ENCODE measurements around the gene HIC1. TPM values are rescaled to one million over a fixed set of nuclear protein-coding genes. Genes with fewer than 3 reads are reported as not detected.

HIC1 gene
- total RNA-seq, 2 donors from 2014 or later = 4.8 to 12.8 TPM

DNA sequence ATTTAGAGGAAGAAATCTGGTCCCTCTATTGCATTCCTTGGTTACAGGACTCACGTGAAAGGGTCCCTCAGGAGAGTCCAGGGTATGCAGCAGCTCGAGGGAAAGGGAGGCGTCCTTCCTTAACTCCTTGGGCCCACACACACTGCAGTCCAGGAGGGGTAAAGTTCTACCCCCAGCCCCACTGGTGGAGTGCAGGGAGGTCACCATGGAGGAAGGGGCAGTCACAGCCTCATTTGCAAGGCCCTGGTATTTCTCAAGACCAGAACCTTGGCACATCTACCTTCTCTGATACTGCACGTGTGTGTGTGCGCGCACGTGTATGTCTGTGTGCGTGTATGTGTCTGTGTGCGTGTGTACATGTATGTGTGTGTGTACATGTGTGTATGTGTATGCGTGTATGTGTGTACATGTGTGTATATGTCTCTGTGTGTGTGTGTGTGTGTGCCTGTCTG lies 11.1 kb downstream of the HIC1 start:
- no peak for DNase-seq
- intact Hi-C loops (cut with DNase I, micrococcal nuclease) = no loop called here
- ATAC-seq = no peak

DNA sequence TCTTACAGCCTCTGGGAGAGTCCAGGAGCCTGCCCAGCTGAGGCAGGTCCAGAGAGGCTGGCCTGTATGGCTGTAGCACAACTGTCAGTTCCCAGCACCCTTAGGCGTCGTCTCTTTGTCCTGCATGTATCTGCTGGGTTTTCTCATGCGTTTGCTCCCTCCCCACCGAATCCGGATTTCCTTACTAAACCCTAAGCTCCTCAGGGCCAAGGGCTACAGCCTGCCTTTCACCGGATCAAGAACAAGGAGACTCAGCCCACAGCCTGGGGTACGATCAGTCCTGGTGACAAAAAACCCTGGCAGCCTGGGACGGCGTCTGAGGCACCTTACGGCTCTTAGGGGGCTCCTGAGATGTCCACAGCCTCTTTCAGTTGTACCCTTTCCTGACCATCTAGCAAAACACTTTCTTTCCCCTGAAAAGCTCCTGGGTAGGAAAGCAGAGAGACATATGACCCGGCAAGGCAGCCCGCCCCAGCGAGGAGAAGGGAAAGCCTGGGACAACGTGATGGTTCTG lies 12.2 kb downstream of the HIC1 start:
- ATAC-seq = no peak
- DNase-seq = no peak
- intact Hi-C loops (cut with DNase I, micrococcal nuclease) = no loop called here

DNA sequence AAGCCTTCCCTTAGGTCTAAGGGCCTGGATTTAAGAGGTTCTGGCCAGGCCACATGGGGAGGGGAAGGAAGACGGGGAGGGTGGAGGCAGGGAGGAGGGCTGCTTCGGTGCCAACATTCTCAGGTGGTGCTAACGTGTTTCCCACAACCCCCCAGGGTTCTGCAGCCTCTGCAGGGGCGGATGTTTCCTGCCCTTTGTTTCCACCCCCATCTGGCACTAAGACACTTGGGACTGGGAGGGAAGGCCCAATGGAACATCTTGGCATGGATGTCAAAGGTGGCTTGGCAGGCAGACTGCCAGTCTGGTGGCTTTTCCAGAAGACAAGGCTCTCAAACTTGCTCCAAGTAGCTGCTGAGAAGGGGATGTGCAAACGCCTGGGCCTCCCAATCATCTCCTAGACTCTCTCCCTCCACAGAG lies 12.7 kb downstream of the HIC1 start:
- intact Hi-C loops (cut with DNase I, micrococcal nuclease) = no loop called here
- DNase-seq = peak in 1 of 2 donors; percentile 5

DNA sequence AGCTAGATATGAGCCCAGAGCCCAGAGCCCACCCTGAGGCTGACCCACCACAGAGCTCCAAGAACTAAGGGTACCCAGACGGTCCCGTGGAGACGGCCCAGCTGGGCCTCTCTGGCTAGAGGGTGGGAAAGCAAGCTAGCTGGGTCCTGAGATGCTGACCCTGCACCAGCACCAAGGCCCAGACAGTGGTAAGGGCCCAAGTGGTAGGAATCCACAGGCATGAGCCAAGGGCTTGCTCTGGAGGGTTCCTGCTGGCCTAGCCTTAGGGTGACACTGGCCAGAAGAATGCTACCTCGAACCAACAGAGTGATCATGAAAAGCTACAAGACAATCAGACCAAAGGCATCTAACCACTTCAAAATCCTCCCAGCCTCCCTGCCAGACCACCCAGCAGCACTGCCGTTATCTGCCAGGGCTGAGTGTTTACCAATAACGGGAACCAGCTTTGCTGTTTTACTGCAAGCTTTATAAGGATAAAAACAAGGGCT lies 13.2 kb downstream of the HIC1 start:
- ATAC-seq (no peak), DNase-seq (no peak)
- intact Hi-C loops (cut with DNase I, micrococcal nuclease) = no loop called here

More for the DNA sequence above, 12.7 kb downstream of the HIC1 start:
- ATAC-seq = no peak

DNA sequence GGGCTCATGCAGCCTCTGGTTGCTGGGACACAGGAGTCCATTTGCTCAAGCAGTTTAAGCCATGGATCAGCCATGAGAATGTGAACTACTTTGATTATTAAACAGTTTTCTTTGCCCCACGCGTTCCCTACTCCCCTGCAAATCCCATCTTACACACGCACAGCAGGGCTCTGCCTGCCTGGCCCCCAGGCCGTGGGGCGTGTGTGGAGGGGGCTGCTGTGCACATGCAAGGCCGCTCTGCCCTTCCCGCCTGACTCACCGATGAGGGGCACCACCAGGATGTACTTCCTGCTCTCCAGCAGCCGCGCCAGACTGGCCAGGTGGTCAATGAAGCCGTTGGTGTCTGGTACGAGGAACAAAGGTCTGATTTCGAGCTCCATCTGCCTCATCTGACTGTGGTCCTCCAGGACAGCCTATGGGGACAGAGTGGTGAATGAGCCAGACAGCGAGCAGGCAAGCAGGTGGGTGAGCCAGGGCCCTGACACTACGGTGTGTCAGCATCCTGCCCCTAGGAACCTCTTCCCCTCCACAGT lies 13.7 kb downstream of the HIC1 start:
- DNase-seq = no peak
- intact Hi-C loops (cut with DNase I, micrococcal nuclease) = no loop called here
- ATAC-seq = no peak

DNA sequence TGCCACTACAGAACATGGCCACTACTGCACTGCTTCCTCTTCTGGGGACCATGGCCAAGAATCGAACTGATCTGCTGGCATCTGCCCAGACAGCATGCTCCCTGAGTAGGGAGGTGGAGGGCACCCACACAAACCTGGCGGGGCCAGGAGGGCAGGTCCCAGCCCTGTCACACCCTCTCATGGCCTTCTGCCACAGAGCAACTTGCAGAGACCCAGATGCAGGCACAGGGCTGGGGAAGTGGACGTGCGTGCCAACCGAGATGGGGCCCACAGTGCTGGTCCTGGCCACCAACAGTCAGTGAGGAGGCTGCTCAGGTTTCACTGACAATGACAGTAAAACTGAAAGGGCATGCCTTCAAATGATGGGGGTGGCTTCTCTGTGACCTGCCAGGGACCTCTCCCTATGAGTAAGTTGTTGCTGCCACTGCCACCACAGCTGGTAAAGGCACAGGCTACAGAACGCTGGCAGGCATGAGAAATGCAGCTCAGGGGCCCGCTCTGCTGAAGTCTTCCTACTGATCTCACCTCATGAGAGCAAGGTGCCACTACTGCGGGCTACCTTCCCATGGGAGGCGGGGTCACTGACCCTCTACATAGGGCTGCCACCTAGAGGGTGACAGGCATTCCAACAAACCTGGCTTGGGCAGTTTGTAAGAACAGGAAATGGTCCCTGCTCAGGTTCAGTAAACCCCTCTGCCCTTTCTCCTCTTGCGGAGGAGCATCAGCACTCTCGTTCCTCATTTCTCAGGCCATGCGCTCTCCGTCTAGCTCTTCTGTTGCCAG lies 15.5 kb downstream of the HIC1 start:
- DNase-seq = peak in 1 of 2 donors; percentile 7
- peak; percentile 8 for ATAC-seq
- intact Hi-C loops (cut with DNase I, micrococcal nuclease) = no loop called here

DNA sequence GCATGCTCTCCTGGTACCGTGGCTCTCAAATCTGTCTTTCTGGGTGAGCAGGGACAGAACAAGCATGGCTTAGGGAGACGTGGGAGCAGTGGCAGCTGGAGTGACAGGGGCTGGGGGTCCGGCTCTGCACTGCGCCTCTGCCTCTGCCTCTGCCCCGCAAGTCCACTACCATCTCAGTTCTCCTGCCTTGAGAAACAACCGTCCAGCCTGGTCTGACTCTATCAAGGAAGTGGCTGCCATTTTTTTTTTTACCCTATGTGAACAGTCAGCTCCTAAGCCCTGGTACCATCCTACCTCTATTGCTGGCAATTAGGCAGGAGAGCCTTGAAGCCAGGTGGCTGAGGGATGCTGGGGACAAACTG lies 16.1 kb downstream of the HIC1 start:
- DNase-seq = no peak
- ATAC-seq = no peak
- intact Hi-C loops (cut with DNase I, micrococcal nuclease) = no loop called here

DNA sequence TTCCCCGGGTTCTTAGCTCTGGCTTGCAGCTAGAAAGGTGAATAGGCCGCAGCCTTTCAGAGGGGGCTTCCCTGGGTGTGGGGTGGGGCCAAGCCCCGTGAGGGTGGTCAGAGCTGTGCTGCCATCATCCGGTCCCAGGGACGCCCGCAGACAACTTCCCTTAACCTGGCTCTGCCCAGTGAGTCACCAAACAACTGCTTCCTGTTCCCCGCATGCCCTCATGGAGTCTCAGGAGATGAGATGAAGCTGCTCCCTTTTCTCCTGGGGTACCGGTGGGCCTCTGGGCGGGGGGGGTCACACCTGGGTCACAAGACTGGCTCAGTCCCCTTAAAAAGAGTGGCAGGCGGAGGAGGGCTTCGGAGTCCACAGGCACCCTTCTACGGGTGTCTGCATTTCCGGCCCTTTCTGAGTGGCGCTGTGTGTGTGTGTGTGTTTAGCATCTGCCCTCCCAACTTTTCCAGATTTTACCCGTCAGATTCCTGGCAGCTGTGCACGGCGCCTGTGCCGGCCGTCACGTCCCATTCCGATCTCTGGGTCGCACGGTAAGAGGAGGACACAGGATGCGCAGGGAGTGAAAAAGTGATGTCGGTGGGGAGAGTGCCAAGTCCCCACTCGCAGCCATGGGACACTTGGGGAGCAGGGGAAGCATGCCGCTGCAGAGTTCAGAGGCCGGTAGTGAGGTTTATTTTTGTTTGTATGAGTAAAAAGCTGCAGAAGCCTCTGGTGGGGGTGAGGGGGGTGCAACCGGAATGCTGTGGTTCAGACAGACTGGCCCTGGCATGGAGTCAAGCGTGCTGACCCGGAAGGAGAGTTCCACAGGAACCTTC lies 16.8 kb downstream of the HIC1 start:
- ATAC-seq = no peak
- intact Hi-C loops (cut with DNase I, micrococcal nuclease) = no loop called here
- no peak for DNase-seq

DNA sequence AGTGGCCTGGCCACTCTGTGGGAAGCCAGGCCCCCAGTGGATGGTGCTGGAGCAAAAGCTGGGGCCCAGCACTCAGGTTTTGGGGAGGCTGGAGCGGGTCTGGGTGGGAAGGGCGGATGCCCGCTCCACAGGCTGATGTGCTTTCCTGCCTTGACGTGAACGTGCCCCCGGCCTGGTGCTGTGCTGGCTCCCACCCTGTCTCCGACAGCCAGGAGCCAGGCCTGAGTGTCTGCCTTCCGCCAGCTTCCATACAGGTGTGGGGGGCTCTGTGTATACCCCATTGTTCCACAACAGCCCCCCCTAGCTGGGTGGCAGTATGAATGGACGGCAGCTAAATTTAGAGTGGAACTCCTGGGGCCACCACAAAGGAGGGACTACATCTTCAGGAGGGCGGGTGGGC lies 20.0 kb downstream of the HIC1 start:
- intact Hi-C loops (cut with DNase I, micrococcal nuclease) = no loop called here
- ATAC-seq (no peak), DNase-seq (no peak)

DNA sequence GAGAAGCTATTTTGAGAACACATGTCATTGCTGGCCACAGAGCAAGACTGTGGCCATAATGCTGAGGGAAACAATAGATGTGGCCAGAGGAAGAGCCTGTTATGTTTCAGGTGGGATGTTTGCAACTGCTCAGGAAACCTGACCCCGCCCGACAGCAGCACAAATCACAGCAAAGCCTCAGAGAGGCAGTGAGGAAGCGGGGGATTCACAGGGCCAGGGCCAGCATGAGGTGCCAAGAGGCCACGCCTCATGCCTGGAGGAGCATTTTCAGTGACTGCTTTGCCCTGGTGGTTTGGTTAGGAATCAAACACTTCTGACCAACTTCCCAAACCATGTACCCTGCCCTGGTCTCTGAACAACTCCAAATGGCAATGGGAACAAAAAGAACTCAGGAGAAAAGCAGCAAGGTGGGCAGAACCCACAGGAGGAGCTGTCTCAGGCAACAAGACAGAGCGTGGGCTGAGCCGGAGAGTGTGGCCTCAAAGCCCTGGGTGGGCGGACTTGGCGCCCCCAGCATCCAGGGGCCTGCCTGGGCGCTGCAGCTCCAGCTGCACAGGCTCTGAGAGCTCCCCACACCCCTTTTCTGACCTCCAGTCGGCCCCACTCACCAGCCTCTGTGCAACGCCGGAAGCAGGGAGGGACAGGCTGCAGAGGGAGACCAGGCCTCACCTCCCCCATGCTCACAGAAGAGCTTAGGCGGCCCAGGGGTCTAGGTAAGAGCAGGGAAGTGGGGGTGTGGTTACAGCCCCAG lies 20.6 kb downstream of the HIC1 start:
- intact Hi-C loops (cut with DNase I, micrococcal nuclease) = no loop called here
- ATAC-seq = peak; percentile 11
- no peak for DNase-seq

DNA sequence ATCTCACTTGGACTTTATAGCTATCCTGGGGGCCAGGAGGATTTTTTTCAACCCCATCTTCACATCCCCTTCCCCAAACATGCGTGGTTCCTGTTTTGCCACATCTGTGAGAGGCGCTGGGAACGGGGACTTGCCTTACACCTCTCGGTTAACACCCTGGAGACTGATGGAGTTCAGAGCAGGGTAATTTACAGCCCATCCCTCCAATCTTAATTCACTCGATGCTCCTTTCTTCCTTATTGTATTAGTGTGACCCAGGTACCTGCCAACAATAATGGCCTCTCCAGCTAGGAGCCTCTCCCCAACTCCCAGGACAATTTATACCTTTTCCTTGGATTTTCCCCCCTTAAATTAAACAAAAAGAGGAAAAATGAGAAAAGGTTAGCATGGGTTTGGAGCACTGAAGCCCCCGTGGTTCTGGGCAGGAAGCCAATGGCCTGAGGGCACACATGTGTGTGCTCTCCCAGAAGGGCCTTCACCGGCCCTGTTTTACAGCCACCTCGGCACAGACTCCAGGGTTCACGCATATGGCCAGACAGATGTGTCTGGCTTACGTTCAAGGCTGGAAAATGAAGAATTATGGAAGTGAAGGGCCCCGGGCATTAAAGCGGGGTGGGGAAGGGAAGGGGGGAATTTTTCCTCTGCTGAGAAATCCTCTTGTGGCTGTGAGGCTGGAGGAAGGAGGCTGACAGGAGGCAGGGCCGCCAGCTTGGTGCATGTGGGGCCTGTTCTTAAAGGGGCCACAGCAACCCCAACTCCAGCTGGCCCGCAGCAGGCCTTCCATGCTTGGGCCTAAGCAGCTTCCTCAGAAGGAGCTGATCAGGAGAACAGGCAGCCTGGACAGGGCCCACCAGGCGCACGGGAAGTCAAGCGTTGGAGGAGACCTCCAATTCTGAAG lies 21.4 kb downstream of the HIC1 start:
- ATAC-seq (peak; percentile 18), DNase-seq (no peak)
- intact Hi-C loops (cut with DNase I, micrococcal nuclease) = no loop called here

DNA sequence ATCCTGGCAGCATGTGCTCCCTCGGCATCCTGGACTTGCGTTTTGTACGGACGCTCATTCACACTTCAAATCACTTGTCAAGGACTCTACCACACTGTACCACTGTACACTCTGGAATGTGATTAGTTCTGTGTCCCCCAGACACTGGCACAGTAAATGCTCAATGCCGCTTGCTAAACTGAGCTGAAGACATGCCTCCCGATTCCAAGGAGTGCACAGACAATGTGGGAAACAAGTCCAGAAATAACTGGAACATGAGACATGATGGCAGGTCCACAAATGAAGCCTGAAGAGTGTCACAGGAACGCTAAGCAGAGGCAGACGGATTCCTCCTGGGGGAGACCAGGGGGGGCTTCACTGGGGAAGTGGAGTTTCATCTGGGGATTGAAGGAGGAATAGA lies 22.1 kb downstream of the HIC1 start:
- intact Hi-C loops (cut with DNase I, micrococcal nuclease) = no loop called here
- ATAC-seq = no peak
- no peak for DNase-seq

DNA sequence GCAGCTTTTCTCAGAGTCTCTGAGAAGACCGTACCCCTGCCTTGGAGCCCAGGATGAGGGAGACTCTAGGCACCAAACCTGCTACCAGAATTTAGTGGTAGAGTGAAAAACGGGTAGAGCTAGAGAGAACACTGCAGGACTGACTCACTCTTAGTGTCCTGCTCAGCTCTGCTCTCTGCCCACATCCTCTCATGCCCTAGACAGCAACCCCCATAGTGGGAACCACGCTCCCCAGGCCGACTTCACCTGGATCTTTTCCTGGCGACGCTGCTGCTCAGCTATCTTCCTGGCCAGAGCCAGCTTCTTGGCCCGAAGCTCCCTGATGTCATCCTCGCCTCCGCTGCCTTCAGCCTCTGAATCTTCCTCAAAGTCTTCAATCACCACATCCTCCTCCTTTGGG lies 26.7 kb downstream of the HIC1 start:
- no peak for DNase-seq
- intact Hi-C loops (cut with DNase I, micrococcal nuclease) = no loop called here
- ATAC-seq = no peak

DNA sequence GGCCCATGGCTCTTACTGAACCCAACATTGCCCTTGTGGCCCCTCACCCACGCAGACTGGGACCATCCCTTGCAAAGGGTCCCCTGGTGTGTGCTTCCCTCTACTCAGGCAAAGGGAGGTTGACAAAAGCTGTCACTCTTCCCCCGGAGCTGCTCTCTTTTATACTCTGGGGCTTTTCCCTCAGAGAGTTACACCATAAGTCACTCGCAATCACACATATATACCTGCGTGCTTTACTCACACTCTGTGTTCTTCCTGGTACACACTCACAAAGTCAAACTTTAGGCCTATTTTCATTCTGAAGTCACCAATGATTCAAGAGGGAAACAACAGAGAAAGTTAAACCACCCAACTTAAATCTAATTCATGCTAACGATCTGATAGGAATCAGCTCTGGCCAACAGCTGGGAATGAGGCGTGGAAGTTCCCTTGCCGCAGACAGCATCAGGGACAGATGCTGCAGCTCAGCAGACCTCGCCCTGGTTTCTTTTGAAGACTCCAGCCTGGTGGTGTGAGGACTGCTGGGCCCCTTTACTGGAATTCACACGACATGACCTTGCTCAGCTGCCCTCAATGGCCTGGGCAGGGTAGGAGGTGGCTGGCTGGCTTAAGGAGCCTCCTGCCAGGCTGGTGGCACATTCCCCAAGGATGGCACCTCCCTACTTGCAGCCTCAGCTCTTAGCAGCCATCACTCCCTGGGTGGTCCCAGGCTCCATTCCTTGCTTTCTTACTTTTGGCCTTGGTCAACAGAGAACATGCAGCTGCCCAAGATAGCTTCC lies 27.3 kb downstream of the HIC1 start:
- intact Hi-C loops (cut with DNase I, micrococcal nuclease) = no loop called here
- DNase-seq (no peak), ATAC-seq (no peak)

DNA sequence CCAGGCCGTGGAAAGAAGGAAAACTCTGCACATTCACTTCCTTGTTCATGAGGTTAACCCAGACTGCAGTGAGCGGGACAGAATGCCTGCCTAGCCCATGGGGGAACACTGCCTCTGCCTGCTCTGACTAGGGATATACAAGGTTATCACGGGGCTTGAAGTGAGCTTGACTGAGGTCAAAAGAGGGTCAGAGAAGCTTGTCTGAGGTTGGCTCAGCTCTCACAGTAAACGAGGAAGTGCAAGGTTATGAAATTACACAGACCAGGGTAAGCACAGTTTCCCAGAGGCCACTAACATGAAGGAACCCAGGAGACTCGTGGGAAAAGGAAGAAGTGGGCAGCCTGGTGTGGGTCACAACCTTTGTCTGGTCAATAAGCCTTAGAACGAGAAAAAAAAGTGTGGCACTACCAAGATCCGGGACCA lies 28.7 kb downstream of the HIC1 start:
- DNase-seq = peak in 1 of 2 donors; percentile 66
- peak; percentile 31 for ATAC-seq
- intact Hi-C loops (cut with DNase I, micrococcal nuclease) = no loop called here

DNA sequence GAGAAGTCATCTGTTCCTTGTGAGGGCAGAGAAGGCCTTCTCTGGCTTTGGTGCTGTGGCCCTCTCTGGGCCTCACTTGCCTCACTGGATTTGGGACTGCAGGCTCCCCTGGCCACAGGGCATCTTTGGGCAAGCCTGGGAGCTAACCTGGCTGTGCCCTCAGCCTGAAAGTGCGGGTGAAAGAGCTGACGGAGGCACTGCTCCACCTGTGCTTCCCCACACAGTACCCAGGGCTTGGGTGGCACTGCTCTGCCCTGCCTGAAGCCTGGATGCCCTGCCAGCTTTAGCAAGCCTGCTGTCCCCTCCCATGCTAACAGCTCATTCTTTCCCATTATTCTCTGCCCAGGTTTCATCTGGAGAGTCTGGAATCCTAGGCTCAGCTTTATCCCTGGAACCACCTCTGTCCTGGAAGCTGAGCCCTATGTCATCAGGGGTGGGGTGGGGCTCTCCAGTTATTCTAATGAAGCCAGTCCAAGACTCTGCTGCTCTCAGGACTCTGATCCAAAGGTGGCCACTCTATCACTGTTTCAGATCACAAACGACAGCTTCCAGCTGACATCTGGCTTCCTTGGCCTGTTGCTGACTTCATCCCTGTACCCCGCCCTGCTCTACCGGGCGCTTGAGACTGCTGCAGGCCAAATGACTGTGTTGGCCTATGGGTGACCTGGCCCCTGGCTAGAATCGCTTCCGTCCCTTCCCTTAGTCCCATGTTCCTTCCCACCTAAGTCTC lies 29.3 kb downstream of the HIC1 start:
- intact Hi-C loops (cut with DNase I, micrococcal nuclease) = no loop called here
- DNase-seq (peak; percentile 69 to 83), ATAC-seq (peak; percentile 76)
